Measurements from ENCODE around the gene SNAPC3.

Gene SNAPC3

DNA sequence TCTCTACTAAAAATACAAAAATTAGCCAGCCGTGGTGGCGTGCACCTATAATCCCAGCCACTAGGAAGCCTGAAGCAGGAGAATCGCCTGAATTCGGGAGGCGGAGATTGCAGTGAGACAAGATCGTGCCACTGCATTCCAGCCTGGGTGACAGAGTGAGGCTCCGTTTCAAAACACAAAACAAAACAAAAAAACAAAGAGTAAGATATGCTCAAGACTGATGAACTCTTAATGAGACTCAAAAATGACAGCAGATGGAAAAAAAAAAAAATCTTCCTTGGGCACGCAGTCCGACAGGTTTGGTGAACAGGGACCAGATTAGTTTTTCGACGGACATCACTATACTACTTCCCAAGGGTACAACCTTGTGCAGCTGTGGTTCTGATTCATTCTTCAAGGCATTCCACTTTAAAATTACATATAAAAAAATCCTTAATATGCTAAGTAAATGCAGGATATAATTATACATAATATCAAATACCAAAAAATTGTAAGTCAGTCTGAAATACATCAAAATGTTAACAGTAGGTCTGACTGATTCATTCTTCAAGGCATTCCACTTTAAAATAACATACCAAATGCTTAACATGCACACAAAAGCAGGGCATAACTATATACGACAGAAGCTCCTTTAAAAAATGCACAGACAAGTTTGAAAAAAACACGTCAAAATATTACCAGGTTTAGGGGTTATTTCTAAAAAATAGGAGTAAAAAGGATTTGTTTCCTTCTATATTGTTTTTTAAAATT is 75.7 kb downstream of the SNAPC3 start:
- DNase-seq (ENCODE audit: extremely low read depth, low read depth), result no peak
- TF ChIP-seq, protein P1, sequence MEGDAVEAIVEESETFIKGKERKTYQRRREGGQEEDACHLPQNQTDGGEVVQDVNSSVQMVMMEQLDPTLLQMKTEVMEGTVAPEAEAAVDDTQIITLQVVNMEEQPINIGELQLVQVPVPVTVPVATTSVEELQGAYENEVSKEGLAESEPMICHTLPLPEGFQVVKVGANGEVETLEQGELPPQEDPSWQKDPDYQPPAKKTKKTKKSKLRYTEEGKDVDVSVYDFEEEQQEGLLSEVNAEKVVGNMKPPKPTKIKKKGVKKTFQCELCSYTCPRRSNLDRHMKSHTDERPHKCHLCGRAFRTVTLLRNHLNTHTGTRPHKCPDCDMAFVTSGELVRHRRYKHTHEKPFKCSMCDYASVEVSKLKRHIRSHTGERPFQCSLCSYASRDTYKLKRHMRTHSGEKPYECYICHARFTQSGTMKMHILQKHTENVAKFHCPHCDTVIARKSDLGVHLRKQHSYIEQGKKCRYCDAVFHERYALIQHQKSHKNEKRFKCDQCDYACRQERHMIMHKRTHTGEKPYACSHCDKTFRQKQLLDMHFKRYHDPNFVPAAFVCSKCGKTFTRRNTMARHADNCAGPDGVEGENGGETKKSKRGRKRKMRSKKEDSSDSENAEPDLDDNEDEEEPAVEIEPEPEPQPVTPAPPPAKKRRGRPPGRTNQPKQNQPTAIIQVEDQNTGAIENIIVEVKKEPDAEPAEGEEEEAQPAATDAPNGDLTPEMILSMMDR (IDR thresholded peaks at IDR 0.05; ENCODE audit: low read depth, low read length), result no peak

DNA sequence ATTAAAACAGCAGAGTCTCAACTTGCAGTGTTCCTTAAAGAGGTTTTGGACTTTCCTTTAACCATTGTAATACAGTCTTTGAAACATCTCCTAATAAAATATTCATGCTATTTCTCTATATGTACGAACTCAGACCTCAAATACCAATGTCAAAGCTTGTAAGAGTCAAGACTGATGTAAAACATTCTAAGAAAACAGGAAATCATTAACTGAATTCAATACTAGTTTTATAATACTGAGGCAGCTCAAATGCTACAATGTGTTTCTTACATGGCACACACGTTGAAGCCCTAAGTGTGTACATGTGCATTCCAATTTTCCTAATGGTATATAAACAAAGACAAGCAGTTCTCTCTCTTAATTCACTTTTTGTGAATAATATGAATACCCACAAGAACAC is 76.5 kb downstream of the SNAPC3 start:
- TF ChIP-seq, protein P1 (IDR thresholded peaks at IDR 0.05; ENCODE audit: low read depth, low read length), result no peak
- DNase-seq (ENCODE audit: extremely low read depth, low read depth), result no peak

DNA sequence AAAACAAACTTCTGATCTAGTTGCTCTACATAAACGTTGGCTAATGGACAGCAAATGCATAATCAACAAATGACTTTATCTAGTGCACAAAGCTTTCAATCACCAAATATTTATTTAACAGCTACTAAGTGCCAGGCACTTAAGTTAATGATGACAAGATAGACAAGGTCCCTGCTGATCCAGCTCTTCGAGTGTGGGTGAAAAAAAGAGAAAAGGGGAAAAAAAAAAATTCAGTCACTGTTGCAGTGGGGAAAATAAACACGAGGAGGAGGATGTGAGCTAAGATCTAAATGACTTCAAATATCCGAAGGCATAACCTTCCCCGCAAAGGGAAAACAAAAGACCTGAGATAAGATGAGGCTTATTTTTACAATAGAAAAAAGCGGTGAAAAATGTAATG is 78.5 kb downstream of the SNAPC3 start:
- TF ChIP-seq, protein P1 (IDR thresholded peaks at IDR 0.05; ENCODE audit: low read depth, low read length), result no peak
- DNase-seq (ENCODE audit: extremely low read depth, low read depth), result no peak

DNA sequence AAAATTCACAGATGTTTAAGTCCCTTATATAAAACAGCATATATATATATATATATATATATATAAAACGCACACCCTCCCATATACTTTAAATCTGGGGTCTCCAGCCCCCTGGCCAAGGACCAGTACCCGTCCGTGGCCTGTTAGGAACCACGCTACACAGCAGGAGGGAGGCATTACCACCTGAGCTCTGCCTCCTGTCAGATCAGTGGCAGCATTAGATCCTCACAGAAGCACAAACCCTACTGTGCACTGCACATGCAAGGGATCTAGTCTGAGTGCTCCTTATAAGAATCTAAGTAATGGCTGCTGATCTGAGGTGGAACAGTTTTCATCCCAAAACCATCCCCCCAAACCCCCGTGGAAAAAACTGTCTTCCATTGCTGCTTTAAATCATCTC is 79.1 kb downstream of the SNAPC3 start:
- TF ChIP-seq, protein P1 (IDR thresholded peaks at IDR 0.05; ENCODE audit: low read depth, low read length), result no peak

DNA sequence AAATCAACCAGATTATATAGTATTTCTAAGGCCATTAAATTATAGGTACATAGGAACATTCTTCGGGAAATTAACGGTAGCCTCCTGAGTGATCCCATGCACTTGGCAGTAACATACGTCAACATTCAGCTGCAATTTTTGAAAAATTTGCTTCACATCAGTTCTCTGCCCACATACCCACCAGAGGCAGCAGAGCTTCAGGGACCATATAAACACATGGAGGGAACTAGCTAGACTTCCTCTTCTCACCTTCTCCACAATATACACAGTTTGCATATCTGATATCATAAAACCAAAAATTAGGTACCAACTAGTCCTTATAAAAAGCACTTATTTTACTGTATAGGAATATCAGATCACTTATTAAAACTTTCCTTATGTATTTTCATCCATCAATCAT is 83.2 kb downstream of the SNAPC3 start:
- TF ChIP-seq, protein P1 (IDR thresholded peaks at IDR 0.05; ENCODE audit: low read depth, low read length), result no peak
- no peak for DNase-seq (ENCODE audit: extremely low read depth, low read depth)

More for the DNA sequence above, 79.1 kb downstream of the SNAPC3 start:
- no peak for DNase-seq (ENCODE audit: extremely low read depth, low read depth)

DNA sequence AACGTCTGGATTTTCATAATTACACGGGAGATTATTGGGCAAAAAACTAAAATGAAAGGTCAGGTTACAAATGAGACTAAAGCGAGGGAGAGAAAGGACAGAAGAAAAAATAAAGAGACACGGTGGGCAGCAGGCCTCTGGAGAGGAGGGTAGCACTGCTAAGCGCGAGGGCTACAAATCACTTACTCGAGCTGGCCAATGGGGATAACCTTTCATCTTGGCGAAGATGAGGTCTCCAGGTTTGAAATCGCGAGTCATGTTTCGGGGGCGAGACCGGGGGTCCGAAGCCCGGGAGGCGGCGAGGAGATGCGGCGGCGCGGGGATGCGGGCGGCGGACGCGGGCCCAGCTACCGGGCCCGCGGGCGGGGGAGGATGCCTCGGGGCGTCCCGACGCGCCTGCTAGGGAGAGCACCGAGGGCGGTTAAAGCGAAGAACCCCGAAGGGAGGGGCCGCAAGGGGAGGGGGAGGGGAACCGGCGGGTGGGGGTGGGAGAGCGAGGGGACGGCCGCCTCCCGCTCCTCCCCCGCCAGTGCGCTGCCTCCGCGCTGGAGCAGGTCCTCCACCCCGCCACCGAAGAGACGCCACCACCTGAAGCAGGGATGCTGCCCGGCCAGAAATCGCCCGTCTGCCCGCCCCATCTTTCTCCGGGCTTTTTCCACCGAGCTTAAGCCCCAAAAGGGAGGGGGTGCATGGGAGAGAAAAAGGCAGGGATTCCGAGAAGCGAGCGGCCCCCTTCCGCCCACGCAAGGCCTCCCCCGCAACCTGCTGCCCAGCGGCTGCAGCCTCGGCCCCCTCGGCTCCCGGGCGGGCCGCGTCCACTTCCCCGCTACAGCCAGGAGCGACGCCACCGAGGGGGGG is 87.5 kb downstream of the SNAPC3 start:
- TF ChIP-seq, protein P1 (IDR thresholded peaks at IDR 0.05; ENCODE audit: low read depth, low read length), result no peak

More for the DNA sequence above, 87.5 kb downstream of the SNAPC3 start:
- DNase-seq (ENCODE audit: extremely low read depth, low read depth), result no peak

Measured in AG09319 (cell line).